ENCODE measurements around the gene GOT2.
A peak's percentile ranks its signal among the peaks of the same experiment; 100 is the strongest.
"Not testable (repeated sequence)": the region's sequence is repeated elsewhere in the genome, so short reads cannot be mapped to it uniquely, and the experiment has no call there.

The GOT2 gene

DNA sequence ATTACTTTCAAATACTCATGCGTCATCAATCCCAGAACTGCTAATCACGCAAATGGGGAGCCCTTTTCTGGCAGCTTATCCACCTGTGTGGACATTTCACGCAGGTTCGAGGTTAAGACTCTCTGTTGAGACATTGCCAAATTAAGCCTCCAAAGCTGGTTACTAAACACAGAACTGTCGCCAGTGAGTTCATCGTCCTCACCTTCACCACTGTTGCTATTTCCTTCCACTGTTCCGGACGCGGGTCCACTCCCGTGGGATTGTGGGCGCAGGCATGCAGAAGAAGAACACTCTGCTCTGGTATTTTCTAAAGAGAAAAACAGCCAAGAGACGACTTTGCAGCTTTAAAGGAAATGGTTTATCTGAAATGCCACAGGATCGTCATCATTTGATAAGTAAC, 16.1 kb downstream of the GOT2 start:
- DNase-seq (ENCODE audit: low read depth): no peak

DNA sequence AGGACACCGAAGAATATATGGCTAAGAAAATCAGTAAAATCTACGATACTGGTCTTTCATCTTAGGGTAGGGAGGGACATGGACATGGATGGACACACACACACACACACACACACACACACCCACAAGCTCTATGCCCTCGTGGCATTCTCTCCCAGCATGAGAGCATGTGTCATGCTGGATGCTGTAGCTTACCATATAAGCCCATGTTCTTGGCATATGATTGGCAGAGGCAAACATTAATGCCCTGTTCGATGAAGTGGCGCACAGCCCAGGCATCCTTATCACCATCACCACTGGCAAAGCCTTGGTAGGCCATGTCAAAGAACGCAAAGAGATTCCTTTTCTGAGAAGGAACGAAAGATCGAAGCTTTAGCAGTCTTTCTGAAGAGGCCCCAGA, 17.6 kb downstream of the GOT2 start:
- DNase-seq (ENCODE audit: low read depth): no peak

GRCh38 chr16:58713742-58714141, 20.4 kb downstream of the GOT2 start:
- DNase-seq (ENCODE audit: low read depth): no peak

DNA sequence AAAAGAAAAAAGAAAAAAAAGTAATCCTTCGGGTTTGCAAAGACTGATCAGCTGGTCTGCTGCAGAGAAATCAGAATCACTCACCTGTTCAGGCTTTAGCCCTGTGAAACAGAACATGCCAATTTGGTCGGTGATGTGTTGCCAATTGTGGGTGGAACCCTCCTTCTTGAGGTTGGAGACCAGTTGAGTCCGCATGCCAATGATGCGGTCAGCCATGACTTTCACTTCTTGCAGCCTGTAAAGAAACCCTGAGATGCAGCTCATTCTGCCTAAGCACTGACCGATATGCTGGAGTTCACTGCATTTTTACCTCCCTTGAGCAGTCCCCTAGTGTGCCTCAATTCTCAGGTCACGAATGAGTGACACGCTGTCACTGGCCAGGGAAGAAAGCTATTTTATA, 24.8 kb downstream of the GOT2 start:
- DNase-seq (ENCODE audit: low read depth): no peak

DNA sequence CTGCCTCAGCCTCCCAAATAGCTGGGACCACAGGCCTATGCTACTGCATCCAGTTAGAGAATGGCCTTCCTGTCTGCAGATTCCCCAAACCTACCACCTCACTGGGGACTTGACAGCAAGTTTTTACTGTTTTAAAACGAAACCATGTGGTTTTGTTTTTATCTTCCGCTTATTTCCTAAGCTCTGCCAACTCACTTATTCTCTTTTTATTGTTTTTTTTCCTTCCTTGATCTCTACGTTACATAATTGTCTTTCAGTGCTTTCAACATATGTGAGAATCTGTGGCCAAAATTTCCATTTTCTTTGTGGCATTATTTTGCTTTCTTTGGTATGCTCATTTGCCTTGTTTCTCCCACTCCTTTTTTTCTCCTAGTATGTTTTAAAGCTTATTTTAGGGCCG, 35.0 kb downstream of the GOT2 start:
- no peak for DNase-seq (ENCODE audit: low read depth)

DNA sequence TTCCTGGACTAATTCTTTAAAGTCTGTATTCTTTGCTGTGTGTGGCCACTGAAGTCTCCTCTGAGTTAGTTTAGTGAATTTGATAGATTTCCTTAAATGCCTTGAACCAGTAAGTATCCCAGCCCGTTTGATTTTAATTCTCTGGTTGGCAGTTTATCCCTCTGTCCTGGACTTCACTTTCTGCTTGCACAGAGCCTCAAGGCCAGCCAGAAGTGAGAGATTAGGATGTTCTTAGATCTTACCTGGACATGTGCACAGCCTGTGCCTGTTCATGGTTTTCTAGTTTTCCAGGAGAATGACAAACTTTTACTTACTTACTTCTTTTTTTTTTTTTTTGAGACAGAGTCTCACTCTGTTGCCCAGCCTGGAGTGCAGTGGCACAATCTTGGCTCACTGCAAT, 38.7 kb downstream of the GOT2 start:
- DNase-seq (ENCODE audit: low read depth): no peak

DNA sequence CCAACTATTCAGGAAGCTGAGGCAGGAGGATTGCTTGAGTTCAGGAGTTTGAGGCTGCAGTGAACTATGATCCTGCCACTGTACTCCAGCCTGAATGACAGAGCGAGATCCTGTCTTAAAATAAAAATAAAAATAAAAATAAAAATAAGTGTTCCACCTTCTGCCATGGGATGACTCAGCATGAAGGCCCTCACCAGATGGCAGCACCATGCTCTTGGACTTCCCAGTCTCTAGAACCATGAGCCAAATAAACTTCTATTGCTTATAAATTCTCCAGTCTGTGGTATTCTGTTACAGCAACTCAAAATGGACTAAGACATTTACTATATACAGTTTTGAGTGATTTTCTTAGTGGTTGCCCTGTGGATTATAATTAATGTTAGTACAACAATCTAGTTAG, 41.7 kb downstream of the GOT2 start:
- no peak for DNase-seq (ENCODE audit: low read depth)

DNA sequence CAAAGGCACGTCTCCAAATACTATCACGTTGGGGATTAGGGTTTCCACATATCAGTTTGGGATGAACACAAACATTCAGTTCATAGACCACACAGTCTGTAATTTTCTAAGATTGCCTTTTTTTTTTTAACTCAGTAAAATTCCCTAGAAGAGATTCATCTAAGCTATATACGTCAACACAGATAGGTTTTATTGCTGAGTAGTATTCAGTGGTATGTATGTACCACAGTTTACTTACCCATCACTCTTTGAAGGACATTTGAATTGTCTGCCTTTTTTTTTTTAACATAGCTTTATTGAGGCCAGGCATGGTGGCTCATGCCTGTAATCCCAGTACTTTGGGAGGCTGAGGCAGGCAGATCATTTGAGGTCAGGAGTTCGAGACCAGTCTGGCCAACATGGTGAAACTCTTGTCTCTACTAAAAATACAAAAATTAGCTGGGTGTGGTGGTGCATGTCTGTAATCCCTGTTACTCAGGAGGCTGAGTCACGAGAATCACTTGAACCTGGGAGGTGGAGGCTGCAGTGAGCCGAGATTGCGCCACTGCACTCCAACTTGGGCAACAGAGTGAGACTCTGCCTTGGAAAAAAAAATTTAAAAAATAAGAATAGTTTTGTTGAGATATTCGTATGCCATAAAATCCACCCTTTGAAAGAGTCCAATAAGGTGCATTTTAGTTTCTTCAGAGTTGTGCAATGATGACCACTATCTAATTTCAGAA, 47.0 kb downstream of the GOT2 start:
- DNase-seq (ENCODE audit: low read depth): peak; percentile 74

DNA sequence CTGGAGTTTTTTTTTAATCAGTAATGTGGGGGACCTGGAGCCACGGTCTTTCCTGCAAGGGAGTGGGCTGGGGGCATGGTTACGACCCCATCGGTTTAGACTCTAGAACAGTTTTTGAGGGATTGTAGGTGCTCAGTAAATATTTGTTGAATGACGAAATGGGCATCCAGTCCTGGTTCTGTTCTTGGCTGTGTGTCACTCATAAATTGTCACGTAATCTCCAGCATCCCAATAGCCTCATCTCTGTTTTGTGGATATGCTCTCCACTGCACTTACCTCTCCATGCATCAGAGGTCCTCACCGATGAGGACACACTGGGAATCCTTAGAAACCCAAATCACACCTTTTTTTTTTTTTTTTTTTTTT, 49.0 kb downstream of the GOT2 start:
- DNase-seq (ENCODE audit: low read depth): no peak

- DNase-seq (ENCODE audit: low read depth): peak; percentile 89
These were observed 49.6 kb downstream of the GOT2 start, which contains the start of gene SLC38A7 for GRCh38 chr16:58684354-58685083. Gene SLC38A7, minus strand, starts transcription at chr16:58684770. Its CDS starts 4,644 bp downstream, at chr16:58680126.

GRCh38 chr16:58684001-58684353, 50.1 kb downstream of the GOT2 start:
- peak; percentile 58 for DNase-seq (ENCODE audit: low read depth)

GRCh38 chr16:58679763-58680162, 54.4 kb downstream of the GOT2 start:
- DNase-seq (ENCODE audit: low read depth): no peak

DNA sequence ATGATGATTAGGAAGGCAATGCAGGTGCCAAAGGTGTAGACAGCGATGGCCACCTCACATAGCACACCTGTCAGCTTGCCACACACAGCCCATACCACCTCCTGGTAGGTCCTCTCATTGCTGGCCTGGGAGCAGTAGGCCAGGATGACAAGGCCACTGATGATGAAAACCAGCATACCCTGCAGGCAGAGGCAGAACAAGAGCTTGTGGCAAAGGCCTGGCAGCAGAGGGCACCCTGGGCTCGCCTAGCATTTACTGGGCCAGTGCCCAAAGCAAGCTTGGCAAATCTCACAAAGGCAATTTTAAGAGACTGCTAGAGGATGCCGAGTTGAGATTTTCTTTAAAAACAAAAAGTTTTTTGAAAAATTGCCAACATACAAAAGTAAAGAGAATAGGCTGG, 55.4 kb downstream of the GOT2 start:
- peak; percentile 43 for DNase-seq (ENCODE audit: low read depth)

GRCh38 chr16:58678269-58678668, 55.8 kb downstream of the GOT2 start:
- DNase-seq (ENCODE audit: low read depth): no peak

DNA sequence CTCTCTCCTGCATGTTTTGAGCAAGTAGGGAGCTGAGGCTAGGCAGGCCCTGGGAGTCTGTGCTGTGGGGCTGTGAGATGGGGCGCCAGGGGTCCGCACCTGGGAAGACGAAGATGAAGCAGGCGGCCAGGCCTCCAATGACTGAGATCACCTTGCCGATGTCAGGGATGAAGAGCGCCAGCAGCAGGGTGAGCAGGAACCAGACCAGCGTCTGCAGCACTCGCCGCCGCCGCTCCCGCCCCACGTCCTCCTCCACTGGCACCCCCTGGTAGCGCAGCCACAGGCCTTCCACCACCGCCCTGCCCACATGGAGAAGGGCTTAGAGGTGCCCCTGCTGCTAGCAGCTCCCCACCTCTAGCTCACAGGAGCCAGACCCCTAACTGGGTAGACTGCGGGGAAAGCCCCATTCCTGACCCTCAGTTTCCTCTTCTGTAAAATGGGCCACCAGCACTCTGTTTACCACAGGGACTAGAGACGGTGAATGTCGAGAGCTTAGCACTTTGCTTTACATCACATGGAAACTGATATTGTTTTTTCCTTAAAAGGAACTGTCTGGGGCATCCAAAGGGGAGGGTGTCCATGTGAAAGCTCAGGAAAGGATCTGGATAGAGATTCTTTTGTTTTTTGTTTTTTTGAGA, 63.1 kb downstream of the GOT2 start:
- no peak for DNase-seq (ENCODE audit: low read depth)

GRCh38 chr16:58670177-58670576, 63.9 kb downstream of the GOT2 start:
- no peak for DNase-seq (ENCODE audit: low read depth)

DNA sequence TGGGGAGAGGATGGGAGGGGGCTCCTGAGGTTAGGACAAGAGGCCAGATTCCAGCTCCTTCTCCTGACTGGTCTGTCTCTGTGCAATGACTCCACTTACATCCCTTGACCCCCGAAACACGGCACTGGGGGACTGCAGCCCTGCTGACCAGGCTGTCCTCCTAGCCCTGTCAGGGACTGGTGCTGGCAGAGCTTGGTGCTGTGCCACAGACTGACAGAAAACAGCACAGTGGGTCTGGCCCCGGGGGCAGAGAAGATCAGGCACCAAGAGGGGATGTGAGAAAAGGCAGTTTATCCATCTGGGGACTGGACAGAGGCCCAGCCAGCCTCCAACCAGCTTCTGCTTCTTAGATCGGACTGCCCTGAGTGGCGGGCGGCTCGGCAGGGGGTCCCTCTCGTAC, 68.9 kb downstream of the GOT2 start:
- DNase-seq (ENCODE audit: low read depth): no peak

DNA sequence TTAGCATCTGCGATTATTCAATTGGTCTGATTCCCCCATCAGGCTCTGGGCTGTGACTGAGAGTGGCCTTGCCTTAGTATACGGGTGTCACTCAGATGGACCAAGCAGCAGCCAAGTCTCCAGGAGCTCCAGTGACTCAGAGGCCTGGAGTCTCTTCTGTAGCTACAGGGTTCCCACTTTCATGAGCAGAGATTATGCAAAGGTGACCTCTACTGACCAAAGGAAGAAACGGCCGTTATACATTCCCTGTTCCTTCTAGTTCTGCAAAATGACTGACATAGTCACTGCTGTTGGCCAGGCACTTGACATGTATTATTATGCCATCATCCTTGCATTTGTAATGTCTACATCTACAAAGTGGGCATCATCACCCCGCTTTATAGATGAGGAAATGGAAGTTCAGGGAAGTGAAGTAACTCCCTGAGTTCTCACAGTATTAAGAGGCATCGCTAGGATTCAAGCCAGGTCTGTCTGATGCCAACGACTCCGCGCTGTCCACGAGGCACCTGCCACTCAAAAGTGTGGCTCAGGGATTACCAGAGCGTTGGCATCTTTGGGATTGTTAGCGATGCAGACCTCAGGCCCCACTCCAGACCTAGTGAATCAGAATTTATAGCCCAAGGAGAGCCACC, 72.8 kb downstream of the GOT2 start:
- peak; percentile 95 for DNase-seq (ENCODE audit: low read depth)

DNA sequence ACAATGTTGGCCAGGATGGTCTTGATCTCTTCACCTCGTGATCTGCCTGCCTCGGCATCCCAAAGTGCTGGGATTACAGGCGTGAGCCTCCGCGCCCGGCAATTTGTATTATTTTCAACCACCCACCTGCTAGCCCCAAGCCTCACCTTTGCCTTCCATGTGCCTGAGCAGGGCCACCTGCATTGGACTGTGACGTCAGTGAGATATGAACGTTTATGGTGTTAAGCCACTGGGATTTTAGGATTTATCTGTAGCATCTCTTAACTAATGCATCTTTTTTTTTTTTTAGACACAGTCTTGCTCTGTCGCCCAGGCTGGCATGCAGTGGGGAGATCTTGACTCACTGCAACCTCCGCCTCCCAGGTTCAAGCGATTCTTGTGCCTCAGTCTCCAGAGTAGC, 74.2 kb downstream of the GOT2 start:
- not testable (repeated sequence) for DNase-seq (ENCODE audit: low read depth)

DNA sequence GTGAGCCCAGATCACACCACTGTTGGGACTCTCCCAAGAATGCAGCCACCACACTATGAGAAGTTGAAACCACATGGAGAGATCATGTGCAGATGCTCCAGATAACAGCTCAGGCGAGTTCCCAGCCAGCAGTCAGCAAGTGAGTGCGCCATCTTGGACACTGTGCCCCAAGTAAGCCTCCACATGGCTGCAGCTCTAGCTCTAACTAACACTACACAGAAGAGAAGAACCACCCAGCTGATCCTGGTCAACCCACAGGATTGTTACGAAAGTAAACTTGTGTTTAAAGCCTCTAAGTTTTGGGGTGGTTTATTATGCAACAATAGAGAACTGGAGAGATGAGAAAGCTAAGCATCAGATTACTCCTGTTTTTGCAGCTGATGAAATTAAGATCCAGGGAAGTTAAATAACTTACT, 75.3 kb downstream of the GOT2 start:
- no peak for DNase-seq (ENCODE audit: low read depth)
